Lung (tissue), 12 donors: ENCODE measurements around the gene CD79A. TPM values are rescaled to one million over a fixed set of nuclear protein-coding genes. Genes with fewer than 3 reads are reported as not detected.

Experiments
- ATAC-seq: fragments of 200-7000 bp; cut with Tn5 transposase; one replicate; pipeline ENCODE4 v1.9.1; 2020; ENCODE audit warnings: moderate number of reproducible peaks; ENCODE audit not compliant: insufficient read depth, low FRiP score
- DNase-seq, 3 donors: peaks; one replicate each; pipeline ENCODE4 v3.0.0-alpha.2; 2013 to 2017
- H3K27ac ChIP-seq, 2 donors: one replicate each; pipeline ENCODE4 v1.5.1; 2013; ENCODE audit warnings: mild to moderate bottlenecking in 2 of 2, moderate library complexity in 2 of 2, control low read depth in 1 of 2, inconsistent platforms in 1 of 2, low read depth in 1 of 2, low read length in 1 of 2
- H3K27me3 ChIP-seq, 3 donors: one replicate each; pipeline ENCODE4 v1.5.1; 2013; ENCODE audit warnings: low read length in 2 of 3; ENCODE audit not compliant: control insufficient read depth in 3 of 3, insufficient read depth in 3 of 3
- H3K36me3 ChIP-seq, 4 donors: one replicate each; pipeline ENCODE4 v1.5.1; 2013; ENCODE audit warnings: low read length in 4 of 4, mild to moderate bottlenecking in 1 of 4, moderate library complexity in 1 of 4; ENCODE audit not compliant: control insufficient read depth in 4 of 4, insufficient read depth in 4 of 4
- H3K4me1 ChIP-seq, 5 donors: one replicate each; pipeline ENCODE4 v1.5.1; 2013; ENCODE audit warnings: low read length in 5 of 5, mild to moderate bottlenecking in 2 of 5, moderate library complexity in 1 of 5; ENCODE audit not compliant: control insufficient read depth in 5 of 5, insufficient read depth in 5 of 5
- H3K4me3 ChIP-seq: one replicate; pipeline ENCODE4 v1.5.1; 2013; ENCODE audit warnings: mild to moderate bottlenecking, control low read depth, moderate library complexity
- H3K9ac ChIP-seq, 2 donors: one replicate each; pipeline ENCODE4 v1.5.1; 2013; ENCODE audit warnings: low read length in 2 of 2, control low read depth in 1 of 2; ENCODE audit not compliant: insufficient read depth in 1 of 2
- H3K9me3 ChIP-seq, 4 donors: one replicate each; pipeline ENCODE4 v1.5.1; 2013; ENCODE audit warnings: low read length in 3 of 4, mild to moderate bottlenecking in 1 of 4, moderate library complexity in 1 of 4; ENCODE audit not compliant: control insufficient read depth in 4 of 4, insufficient read depth in 3 of 4
- CTCF ChIP-seq: IDR thresholded peaks from 2 replicates; pipeline ENCODE4 v1.5.1; 2012; ENCODE audit warnings: mild to moderate bottlenecking; ENCODE audit errors: control extremely low read depth, extremely low read depth
- WGBS, 2 donors: extraction: QIAGEN DNeasy Blood & Tissue Kit; methylation state at CpG; one replicate each; pipeline ENCODE4 v1.1.7; 2013; 5-methylcytosine and 5-hydroxymethylcytosine counted together
- polyA plus RNA-seq, 2 donors: library from polyadenylated mRNA; stranded (reverse); fragments of 200-250 nt; gene quantifications; one replicate each; pipeline ENCODE4 v1.2.1, GENCODE V29; 2013
- total RNA-seq, 2 donors: library from RNA; depleted of rRNA in 1 of 2; stranded (reverse); fragments of >200 nt in 1 of 2; gene quantifications; one replicate each; pipeline ENCODE4 v1.2.1, GENCODE V29; 2014 to 2021
- donor health status: control.
- donor health status: control.
- donor health status: Bipolar disorder and iron deficiency.
- donor health status: healthy.
- donor health status: DM: yes; HTN: yes; CAD: no.

The CD79A gene
- total and polyA plus RNA-seq, 4 donors: 1.4 to 14.8 (median 5.9) TPM

- no peak overlapping the region for H3K4me3 ChIP-seq
- H3K27ac ChIP-seq: no peak overlapping the region
- H3K27me3 ChIP-seq: peaks cover 0 to 6% (median 0%) of the 10 kb centered on the region in 3 donors
- ATAC-seq (no peak), DNase-seq (no peak)
- H3K4me1 ChIP-seq: no peaks in the 10 kb centered on the region
- peaks cover 0 to 3% (median 0%) of the 10 kb centered on the region in 4 donors for H3K9me3 ChIP-seq
- no peaks in the 10 kb centered on the region for H3K36me3 ChIP-seq
- no peak overlapping the region for H3K9ac ChIP-seq
- TF ChIP-seq CTCF: no peak
- 63 to 64% methylated on average over 7 of the region's 7 CpGs for WGBS, 2 donors
These were observed 33.7 kb upstream of the CD79A start for GRCh38 chr19:41843371-41843770.

- TF ChIP-seq CTCF: no peak
- DNase-seq (no peak), ATAC-seq (no peak)
- H3K9ac ChIP-seq: no peak within 1 kb of the TSS
- no peak within 1 kb of the TSS for H3K4me3 ChIP-seq
- 80 to 89% methylated on average over 30 of the region's 30 CpGs for WGBS, 2 donors
- no peaks in the 10 kb centered on the region for H3K4me1 ChIP-seq
- no peaks in the 10 kb centered on the region for H3K36me3 ChIP-seq
- H3K9me3 ChIP-seq: peaks cover 0 to 3% (median 0%) of the 10 kb centered on the region in 4 donors
- no peak within 1 kb of the TSS for H3K27ac ChIP-seq
- peaks cover 0 to 5% (median 0%) of the 10 kb centered on the region in 3 donors for H3K27me3 ChIP-seq
These were observed 32.5 kb upstream of the CD79A start, which contains the start of gene LYPD4 for GRCh38 chr19:41844601-41845000. LYPD4 (minus strand) TSS chr19:41844683; CDS start chr19:41839285, 5,398 bp downstream.

GRCh38 chr19:41845001-41845050 is 32.3 kb upstream of the CD79A start, which contains the start of gene DMRTC2:
DMRTC2 (plus strand) TSS chr19:41845042; CDS start chr19:41847429, 2,387 bp downstream.
- H3K27ac ChIP-seq: no peak within 1 kb of the TSS
- H3K4me3 ChIP-seq: no peak within 1 kb of the TSS
- no peak within 1 kb of the TSS for H3K9ac ChIP-seq
- H3K36me3 ChIP-seq: no peaks in the 10 kb centered on the region
- peaks cover 0 to 3% (median 0%) of the 10 kb centered on the region in 4 donors for H3K9me3 ChIP-seq
- no peak for TF ChIP-seq CTCF
- no peaks in the 10 kb centered on the region for H3K4me1 ChIP-seq
- peaks cover 0 to 5% (median 0%) of the 10 kb centered on the region in 3 donors for H3K27me3 ChIP-seq
- 93 to 94% methylated on average over 3 of the region's 3 CpGs for WGBS, 2 donors
- DNase-seq: no peak
- no peak for ATAC-seq

- H3K9me3 ChIP-seq: peaks cover 0 to 3% (median 0%) of the 10 kb centered on the region in 4 donors
- WGBS, 2 donors: 81 to 94% methylated on average over 17 to 23 of the region's 23 CpGs
- no peaks in the 10 kb centered on the region for H3K36me3 ChIP-seq
- no peak for TF ChIP-seq CTCF
- ATAC-seq (no peak), DNase-seq (no peak)
- no peak overlapping the region for H3K9ac ChIP-seq
- H3K4me1 ChIP-seq: no peaks in the 10 kb centered on the region
- H3K4me3 ChIP-seq: no peak overlapping the region
- peaks cover 0 to 5% (median 0%) of the 10 kb centered on the region in 3 donors for H3K27me3 ChIP-seq
- no peak overlapping the region for H3K27ac ChIP-seq
These were observed 32.0 kb upstream of the CD79A start for GRCh38 chr19:41845051-41845590.
